GM21423 (cell line): ENCODE data around the gene HHAT.

Source experiments
- ATAC-seq: cut with Tn5 transposase; IDR thresholded peaks from one replicate; pipeline ENCODE4 v1.9.1; 2021; ENCODE audit warnings: mild to moderate bottlenecking, moderate library complexity; ENCODE audit not compliant: unreplicated experiment

The HHAT gene

DNA sequence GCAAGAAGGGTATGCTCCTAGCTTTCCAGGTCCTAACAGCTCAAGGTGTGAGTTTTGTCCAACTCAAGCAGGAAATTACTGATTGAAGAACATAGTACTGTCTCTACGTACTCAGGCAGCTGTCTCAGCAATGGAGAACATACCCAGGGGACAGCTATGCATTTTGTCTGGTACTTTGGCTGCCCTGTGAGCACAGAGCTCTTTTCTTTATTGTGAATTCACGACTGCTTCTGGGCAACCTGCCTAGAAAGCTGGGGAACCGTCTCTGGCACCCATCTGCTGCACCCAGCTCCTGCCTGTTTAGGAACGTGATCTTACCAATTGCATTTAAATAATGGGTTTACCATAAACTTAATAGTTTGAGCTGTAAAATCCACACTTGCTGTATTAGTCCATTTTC, 258.1 kb downstream of the HHAT start:
- ATAC-seq = no peak

DNA sequence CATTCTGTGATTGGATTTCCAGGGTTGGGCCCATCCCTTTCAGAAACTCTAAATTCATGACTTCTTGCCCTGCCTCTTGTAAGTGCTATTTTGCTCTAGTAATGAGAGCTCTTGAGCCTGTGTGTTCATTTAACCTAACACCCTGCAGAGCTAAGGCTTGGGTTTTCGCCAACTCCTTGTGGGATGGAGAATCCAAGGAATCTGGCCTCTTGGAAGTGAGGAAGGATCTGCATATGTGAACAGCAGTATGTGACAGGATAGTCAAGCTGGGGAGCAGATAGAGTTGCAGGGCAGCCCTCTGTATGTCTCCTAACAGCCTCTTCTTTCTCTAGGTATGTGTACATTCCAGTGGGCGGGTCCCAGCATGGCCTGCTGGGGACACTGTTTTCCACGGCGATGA, 258.9 kb downstream of the HHAT start:
- ATAC-seq = no peak

DNA sequence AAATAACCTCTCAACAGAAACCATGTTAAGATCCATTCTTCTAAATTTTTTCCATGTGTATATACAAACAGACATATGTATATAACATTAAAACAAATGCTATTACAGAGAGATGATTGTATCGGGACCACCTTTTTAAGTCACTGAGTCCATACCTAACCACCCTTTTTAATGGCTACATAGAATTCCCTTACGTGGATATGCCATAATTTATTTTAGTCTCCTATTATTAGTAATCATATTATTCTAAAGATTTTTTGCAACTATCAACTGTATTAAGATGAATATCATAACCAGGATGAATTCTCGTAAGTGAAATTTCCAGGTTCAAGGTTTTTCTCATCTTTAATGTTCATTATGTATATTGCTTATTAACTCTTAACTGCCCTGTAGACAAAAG, 259.7 kb downstream of the HHAT start:
- ATAC-seq = no peak

DNA sequence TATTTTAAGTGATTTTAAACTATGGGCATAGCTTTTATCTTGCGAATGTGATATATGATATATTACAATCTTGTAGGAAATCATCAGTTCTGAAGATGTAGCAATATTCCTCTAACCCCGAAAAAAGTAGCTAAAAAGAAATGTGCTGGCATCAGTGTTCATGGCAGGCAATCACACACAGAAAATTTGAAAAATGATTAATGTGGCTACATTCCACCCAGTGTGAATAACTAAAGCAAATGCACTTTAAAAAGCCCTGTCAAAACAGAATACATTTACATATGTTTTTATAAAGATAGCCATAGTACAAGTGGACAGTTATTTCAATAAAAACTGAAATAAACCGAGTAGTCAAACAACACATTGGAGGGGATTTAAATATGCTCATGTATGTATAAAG, 260.2 kb downstream of the HHAT start:
- ATAC-seq = no peak

DNA sequence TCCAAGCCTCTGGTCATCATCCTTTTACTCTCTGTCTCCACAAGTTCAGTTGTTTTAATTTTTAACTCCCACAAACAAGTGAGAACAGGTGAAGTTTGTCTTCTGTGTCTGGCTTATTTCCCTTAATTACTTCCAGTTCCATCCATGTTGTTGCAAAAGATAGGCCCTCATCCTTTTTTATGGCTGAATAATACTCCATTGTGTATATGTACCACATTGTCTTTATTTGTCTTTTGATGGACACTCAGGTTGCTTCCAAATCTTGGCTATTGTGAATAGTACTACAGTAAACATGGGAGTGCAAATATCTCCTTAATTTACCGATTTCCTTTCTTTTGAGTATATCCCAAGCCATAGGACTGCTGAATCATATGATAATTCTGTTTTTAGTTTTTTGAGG, 262.5 kb downstream of the HHAT start:
- no peak for ATAC-seq

DNA sequence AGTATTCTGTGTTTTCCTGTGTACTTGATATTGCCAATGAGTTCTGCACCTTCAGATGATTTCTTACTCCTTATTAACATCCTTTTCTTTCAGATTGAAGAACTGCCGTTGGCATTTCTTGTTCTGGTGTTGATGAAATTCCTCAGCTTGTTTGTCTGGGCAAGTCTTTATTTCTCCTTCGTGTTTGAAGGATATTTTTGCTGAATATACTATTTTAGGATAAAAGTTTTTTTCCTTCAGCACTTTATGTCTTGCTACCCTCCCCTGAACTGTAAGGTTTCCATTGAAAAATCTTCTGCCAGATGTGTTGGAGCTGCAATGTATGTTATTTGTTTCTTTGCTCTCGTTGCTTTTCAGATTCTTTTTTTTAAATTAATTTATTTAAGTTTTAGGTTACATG, 265.9 kb downstream of the HHAT start:
- no peak for ATAC-seq

DNA sequence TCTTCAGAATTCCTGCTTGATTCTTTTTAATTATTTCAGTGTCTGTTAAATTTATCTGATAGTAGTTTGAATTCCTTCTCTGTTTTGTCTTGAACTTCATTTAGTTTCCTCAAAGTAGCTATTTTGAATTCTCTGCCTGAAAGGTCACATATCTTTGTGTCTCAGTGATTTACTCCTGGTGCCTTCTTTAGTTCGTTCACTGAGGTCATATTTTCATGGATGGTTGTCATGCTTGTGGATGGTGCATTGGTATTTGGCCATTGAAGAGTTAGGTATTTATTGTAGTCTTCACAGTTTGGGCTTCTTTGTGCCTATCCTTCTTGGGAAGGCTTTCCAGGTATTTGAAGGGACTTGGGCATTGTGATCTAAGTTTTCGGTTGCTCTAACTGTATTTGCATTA, 267.9 kb downstream of the HHAT start:
- ATAC-seq = no peak

DNA sequence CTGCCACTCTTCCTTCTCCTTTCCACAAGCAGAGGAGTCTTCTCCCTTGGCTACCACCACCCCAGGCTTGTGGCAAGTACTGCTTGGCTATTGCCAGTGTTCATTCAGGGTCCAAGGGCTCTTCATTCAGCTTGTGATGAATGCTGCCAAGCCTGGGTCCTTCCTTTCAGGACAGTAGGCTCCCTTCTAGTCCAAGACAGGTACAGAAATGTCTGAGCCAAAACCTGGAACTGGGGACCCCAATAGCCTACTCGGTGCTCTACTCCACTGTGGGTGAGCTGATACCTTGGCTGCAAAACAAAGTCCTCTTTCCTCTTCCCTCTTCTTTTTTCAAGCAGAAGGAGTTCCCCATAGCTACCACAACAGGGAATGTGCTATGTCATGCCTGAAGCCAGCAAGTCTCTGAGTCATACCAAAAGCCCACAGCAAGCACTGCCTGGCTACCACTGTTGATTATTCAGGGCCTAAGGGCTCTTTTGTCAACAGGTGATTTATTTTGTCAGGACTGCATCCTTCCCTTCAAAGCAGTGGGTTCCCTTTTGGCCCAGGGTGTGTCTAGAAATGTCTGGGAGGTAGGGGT, 268.9 kb downstream of the HHAT start:
- ATAC-seq = peak; percentile 84

DNA sequence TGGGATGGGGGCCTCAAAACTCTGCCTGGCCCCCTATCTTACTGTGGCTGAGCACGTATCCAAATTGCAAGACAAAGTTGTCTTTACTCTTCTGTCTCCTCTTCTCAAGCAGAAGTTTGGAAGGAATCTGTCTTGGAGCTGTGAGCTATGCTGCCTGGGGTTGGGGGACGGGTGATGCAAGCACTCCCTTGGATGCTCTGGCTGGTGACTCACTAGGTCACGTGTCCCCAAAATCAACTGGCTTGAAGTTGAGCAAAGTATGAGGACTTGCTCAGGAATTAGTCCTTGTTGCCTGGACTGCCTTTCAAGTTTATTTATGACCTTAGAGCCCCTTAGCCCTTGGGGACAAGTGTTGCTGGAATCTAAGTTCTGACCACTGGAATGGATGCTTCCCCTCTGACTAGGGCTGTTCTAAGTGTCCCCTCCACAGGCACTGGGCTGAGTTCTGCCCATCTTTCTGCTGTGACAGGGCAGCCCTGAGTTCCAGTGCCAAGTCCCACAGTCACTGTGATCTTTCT, 269.5 kb downstream of the HHAT start:
- no peak for ATAC-seq

DNA sequence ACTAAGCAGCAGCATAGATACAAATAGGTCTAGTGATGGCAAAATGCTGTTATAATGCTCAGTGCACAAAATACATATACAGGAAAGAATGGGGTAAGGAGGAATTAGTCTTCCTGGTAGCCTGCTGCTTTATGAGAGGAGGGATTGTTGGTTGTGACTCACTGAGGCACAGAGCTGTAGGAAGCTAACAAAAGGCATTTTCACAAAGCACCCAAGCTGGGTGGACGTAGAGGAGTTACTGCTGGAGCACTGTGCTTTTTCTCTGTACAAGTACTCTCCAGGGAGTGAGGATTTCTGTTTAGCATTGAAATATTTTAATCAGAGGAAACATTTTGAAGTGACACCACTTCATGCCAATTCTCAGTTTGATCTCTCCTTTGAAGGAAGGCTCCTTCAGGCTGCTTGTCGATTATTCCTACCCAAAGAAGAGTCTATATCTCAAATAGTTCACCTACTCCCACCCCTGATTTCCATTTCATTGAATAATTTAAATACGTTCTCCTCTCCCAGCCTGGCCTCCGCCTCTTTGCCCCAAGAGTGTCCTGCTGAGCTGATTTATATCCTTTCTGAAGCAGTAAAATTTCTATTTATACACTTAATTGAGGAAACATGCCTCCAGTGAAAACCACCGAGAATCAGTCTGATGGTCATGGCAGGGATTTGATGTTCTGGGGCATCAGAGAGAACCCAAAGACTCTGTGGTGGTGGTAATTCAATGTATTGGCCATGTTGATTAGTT, 271.9 kb downstream of the HHAT start:
- no peak for ATAC-seq

DNA sequence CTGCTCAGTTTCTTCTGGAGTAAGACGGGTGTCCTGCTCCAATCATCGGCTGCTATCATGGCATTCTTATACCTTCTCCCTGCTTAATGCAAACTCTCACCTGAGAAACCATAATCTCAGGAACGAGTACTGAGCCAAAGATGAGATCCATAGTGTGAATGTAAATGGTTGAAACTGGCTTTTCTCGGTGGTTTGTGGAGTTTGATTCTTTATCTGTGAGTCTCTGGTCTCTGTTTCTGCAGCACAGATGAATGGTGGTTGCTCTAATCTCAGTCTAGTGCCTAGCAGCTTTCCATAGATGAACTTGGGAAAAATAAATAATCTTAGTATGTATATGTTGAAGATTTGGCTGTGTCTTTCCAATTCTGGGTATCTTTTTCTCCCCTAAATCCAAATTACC, 274.4 kb downstream of the HHAT start:
- ATAC-seq = no peak

DNA sequence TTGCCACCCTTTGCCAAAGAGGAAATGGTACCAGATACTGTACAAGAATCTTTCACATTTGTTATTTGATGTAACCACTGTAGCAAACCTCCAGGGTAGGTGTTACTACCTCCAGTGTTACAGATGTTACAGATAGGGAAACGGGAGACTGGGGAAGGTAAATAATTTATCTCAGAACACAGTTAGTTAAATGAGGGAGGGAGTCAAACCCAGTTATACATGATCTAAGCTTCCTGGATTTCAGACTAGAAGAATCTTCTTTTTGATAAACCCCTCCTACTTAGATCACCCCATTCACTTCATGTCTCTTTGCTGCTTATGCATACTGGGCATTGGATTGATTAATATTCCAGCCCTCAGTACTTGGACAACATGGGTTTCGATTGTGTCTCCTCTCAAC, 276.4 kb downstream of the HHAT start:
- ATAC-seq = no peak

DNA sequence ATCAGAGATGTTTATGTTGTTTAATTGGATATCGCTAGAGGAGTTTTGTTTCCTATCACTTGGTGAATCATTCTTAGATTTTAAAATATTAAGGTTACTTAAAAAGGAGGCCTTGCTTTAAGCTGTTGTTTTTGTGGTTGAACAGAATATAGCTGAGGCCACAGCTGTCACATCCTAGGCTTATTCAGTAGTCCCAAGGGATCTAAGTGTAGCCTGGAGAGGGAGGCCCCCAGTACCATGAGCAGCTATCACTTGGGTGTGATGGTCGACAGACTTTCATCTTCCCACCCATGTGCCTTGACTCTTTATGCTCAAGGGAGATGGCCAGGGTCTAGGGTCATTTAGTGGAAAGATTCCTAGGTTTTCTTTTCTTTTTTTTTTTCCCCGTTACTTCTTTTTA, 278.7 kb downstream of the HHAT start:
- ATAC-seq = no peak

DNA sequence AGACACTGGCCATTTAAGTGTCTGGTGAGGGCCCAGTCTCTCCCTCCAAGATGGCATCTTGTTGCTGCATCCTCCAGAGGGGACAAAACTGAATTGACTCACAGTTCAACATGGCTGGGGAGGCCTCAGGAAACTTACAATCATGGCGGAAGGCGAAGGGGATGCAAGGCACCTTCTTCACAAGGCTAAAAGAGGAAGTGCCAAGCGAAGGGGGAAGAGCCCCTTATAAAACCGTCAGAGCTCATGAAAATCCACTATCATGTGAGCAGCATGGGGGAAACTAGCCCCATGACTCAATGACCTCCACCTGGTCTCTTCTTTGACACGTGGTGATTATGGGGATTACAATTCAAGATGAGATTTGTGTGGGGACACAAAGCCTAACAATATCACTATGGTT, 280.1 kb downstream of the HHAT start:
- no peak for ATAC-seq

DNA sequence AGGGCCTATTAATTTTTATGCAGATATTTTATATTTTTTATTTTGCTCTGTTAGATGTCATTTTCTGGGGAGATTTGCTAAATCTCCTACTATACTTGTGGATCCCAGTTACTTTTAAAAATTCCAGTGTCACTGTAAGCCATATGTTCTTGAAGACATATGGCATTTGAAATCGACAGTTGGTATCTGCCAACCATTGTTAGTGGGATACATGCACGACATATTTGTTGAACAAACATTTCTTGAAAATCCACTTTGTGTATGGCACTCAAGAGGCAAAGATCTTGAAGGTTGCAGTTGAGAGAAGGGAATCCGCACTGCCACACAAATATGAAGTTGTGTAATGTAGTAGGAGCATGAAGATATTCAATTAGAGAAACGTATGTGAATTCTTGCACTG, 287.7 kb downstream of the HHAT start:
- no peak for ATAC-seq

DNA sequence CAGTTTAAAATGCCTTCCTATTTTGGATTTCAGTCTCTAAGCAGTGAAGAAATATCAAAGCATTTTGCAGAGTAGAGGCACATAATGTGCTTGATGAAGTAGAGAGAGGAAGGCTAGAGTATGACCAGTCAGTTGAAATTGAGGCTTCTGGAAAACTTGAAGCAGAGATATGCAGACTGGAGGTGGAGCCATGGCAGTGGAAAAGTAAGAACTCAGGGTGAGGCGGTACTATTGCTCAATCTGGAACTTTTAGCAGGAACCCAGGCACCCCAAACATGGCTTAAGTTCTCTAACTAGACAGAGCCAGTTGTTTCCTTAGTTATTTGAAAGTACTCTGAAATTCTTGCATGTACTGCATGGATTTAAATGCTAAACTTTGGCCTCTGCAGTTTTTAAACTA, 288.6 kb downstream of the HHAT start:
- ATAC-seq = no peak

DNA sequence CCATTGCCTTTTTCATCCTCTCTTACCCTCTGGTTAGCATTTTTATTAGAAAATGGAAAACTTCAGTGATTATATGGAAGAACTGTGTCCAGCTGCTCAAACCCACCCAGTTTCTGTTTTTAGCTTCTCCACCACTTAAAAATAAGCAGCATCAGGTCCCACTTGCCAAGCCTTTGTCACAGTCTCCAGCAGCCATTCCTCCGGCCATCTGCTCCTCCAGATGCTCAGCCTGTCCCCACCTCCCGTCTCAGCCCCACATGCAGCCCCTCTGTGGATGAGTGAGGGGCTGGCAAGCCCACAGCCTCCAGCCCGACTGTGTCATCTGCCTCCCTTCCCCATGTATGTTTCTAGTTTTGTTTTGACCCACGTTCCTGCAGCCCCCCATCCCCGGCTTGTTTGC, 289.7 kb downstream of the HHAT start:
- no peak for ATAC-seq

DNA sequence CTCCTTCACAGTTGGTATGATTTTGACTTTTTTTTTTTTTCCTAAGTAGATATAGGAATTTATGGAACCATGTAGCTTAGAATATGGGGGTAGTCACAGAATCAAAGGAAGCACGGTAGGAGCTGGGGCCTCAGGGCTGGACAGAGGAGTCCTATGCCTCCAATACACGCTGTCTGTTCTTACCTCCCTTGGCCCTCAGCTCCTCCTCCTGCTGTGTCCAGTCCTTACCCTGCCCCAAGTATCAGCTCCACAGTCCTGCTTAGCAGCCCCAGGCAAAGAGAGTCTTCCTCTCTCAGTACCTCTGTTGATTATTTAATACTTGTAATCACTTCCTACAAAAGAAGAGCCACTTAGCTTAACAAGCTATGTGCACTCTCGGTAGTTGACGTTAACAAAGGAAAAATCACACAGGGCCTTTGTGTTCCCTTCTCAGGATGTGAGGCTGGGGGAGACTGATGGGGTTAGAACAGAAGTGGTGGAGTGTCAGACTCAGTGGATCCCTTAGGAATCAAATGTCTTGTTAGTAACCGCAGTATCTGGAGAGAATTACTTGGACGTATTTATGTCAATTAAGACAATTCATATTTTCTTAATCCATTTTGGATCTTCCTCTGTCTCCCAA, 292.3 kb downstream of the HHAT start:
- ATAC-seq = no peak

DNA sequence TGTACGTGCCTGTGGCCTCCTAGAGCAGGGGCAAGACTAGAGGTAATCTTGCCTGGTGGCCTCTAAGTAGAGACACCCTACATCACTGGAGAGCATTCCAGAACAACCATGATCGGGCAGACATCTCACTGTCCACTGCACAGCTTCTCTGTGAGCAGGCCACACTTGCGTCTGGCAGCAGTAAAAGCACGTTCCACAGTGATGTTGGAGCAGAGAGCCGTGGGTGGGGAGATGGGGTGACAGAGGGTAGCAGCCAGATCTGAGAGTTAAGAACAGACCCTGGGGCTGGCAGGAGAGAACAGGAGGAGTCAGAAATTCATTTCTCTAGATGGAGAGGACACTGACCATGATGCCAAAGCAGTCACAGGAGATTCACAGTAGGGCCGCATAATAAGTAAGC, 293.0 kb downstream of the HHAT start:
- ATAC-seq = no peak

DNA sequence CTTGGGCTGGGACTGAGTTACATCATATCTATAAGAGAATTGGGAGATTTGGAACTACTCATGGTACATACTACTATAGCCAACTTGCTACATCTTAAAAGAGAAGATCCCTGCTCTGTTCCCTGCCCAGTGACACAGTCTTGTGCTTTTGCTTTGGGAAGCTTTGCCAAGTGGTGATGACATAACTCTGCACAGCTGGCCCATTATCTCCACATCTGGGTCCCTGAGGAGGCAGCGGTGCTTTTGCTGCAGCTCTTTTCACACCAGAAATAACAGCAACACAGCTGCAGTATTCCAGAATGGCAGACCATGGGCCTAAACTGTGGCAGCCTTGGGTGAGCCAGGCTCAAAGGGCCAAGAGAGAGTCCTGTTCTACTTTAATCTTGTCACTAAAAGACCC, 296.0 kb downstream of the HHAT start:
- ATAC-seq = no peak

DNA sequence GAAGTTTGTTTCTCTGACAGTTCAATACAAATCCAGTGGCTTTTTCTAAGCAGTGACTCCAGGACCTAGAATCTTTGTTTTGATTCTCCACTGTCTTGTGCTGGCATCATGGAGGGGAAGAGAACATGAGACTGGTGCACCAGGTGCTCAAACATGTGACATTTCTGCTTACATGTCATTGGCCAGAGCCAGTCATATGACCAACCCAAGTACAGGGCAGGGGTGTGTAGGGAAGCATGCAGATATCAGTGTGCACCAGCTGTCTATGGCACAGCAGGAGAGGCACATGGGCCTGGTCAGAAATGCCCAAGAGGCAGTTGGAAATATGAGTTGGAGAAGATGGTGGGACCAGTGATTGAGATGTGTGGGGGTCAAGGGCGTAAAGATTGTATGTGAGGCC, 297.0 kb downstream of the HHAT start:
- ATAC-seq = no peak

DNA sequence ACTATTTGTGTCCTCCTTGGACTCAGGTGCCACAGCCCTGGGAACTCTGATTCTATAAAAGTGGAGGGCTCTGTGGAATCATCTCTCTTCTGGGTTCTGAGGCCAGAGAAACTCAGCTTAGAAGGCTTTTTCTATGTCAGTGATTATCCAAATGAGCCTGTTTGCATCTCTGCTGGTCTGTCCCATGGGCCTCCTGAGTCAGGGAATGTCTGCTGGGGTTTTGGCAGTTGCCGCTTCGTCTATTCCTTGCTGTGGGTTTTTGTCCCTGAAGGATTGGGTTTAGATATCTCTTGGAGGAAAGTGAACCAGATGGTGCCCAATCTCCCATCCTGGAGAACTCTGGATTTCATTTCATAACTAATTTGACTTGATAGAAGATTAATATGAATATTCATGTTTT, 297.6 kb downstream of the HHAT start:
- ATAC-seq = no peak
